Measurements from ENCODE around the gene BPIFB2.

BPIFB2 gene

DNA sequence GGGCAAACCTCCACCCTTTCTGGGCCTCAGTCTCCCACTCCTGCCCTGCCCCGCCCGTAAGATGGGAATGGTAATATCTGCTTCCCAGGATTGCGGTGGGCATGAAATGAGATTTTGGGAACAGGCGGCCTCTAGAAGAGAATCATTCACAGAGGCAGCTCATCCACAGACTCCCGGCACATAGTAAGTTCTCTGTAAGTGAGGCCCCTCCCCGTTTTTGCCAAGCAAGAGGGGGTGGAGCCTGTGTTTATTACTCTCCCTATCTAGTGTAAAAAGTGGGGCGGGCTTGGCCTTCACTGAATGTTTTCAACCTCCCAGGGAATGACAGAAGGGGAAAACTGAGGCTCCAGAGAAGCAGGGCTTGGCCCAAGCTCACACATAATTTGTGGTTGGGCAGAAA is 23.3 kb upstream of the BPIFB2 start:
- no peak overlapping the region for H3K4me3 ChIP-seq (ENCODE audit: low read length)
- no peak for DNase-seq (ENCODE audit: low read depth)
- no peak for TF ChIP-seq CTCF (conservative IDR thresholded peaks at IDR 0.05; ENCODE audit: low read length)

GRCh38 chr20:32984631-32985354 is 22.7 kb upstream of the BPIFB2 start:
- DNase-seq (ENCODE audit: low read depth), result no peak
- no peak for TF ChIP-seq CTCF (conservative IDR thresholded peaks at IDR 0.05; ENCODE audit: low read length)
- no peak overlapping the region for H3K4me3 ChIP-seq (ENCODE audit: low read length)

DNA sequence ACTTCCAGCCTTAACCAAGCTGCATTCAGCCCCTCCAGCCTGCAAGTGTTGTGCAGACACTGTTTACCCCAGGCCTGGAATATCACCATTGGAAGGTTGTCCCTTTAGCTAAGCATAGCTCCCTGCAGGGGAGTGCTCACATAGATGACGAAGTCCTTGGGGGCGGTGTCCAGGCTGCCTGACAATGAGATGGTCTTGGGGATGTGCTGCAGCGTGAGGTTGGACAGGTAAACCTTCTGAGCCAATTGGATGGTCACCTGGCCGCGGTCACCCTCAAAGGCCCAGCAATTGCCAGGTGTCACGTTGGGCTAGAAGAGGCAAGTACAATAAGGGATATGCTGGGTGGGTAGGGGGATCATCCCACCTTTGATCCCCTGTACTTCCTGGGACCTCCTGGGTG is 21.9 kb upstream of the BPIFB2 start:
- DNase-seq (ENCODE audit: low read depth), result no peak
- H3K4me3 ChIP-seq (ENCODE audit: low read length), result no peak overlapping the region
- no peak for TF ChIP-seq CTCF (conservative IDR thresholded peaks at IDR 0.05; ENCODE audit: low read length)

- DNase-seq (ENCODE audit: low read depth), result no peak
- TF ChIP-seq CTCF (conservative IDR thresholded peaks at IDR 0.05; ENCODE audit: low read length), result no peak
- no peak overlapping the region for H3K4me3 ChIP-seq (ENCODE audit: low read length)
Measured at GRCh38 chr20:32986331-32986966, 21.1 kb upstream of the BPIFB2 start.

GRCh38 chr20:32987044-32987825 is 20.3 kb upstream of the BPIFB2 start:
- DNase-seq (ENCODE audit: low read depth), result no peak
- no peak overlapping the region for H3K4me3 ChIP-seq (ENCODE audit: low read length)
- TF ChIP-seq CTCF (conservative IDR thresholded peaks at IDR 0.05; ENCODE audit: low read length), result no peak

DNA sequence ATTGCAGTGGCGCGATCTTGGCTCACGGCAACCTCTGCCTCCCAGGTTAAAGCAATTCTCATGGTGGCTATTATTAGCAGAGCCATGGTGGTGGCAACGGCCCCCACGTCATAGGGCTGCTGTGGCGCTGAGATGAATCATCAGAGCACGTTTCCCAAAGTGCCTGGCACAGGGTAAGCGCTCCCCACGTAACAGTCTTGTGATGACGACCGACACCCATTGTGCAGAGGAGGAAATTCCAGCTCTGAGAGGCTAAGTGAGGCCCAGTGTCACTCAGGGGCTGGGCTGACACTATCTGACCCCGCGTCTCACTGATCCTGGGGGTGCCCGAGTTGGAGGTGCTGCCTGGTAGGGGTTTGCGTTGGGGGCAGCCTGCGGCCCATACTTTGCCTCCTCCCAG is 19.5 kb upstream of the BPIFB2 start:
- H3K4me3 ChIP-seq (ENCODE audit: low read length), result no peak overlapping the region
- no peak for TF ChIP-seq CTCF (conservative IDR thresholded peaks at IDR 0.05; ENCODE audit: low read length)
- no peak for DNase-seq (ENCODE audit: low read depth)

Measured in AG10803 (cell line).